Activated CD8-positive, alpha-beta memory T cell treated with anti-CD3 and anti-CD28 coated beads for 48 hours (primary cell): ENCODE results near the gene MEF2D.
A peak's percentile ranks its signal among the peaks of the same experiment; 100 is the strongest.

Experiments used
- DNase-seq, 3 experiments: peaks; one replicate each; pipeline ENCODE4 v3.0.0-alpha.2; 2020; ENCODE audit warnings: low read depth in 2 of 3, low spot score in 2 of 3

The MEF2D gene

DNA sequence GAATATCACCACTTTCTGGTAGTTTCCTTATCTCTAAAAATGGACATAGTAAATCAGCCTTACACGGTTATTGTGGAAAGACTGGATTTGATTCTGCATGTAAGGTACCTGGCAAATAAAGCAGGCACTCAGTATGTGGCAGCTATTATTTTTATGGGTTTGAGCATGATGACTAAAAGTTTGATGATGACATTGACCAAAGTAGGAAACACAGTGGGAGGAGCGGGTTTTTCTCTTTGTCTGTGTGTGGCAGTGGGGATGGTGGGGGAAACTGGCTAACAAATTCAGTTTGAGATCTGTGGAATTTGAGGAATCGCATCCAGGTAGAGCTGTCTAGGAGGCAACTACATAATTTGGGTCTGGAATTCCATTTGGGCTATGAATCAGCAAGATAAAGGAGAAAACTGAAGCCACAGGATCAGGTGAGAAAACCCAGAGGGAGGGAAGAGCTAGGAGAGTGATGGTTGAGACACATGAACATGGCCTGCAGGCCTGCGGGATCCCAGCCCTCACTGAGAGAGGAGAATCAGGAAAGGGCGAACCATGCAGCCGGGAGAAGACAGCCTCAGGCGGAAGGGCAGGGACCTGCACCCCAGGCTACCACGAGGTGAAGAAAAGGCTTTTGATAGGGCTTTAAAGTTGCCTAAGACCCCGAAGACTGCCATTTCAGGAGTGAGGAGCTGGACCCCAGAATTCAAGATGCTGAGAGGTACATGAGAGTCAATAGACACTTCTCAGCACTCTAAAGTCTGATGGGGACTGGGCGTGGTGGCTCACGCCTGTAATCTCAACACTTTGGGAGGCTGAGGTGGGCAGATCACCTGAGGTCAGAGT lies 52.2 kb downstream of the MEF2D start:
- no peak for DNase-seq

DNA sequence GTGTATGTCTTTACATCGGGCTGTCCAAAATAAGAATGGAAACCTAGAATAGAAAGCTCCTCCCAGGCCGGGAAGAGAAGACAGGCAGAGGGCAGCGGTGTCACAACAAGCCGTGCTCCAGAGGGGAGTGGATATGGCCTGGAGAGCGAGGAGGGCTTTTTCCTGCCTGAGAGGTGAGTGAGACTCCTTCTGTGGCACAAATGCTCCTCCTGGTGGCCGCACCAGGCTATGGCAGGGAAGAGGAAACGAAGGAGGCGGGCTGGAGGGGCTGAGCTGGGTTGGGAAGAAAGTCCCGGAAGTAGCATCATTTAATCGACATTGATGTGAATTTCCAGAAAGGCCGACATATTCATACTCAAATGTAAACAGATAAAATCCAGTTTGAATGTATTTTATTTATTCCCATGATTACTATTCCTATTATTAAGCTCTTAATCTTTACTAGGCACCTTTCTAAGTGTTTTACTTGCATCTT lies 54.7 kb downstream of the MEF2D start:
- DNase-seq = peak; percentile 54 to 66 (median 63)

DNA sequence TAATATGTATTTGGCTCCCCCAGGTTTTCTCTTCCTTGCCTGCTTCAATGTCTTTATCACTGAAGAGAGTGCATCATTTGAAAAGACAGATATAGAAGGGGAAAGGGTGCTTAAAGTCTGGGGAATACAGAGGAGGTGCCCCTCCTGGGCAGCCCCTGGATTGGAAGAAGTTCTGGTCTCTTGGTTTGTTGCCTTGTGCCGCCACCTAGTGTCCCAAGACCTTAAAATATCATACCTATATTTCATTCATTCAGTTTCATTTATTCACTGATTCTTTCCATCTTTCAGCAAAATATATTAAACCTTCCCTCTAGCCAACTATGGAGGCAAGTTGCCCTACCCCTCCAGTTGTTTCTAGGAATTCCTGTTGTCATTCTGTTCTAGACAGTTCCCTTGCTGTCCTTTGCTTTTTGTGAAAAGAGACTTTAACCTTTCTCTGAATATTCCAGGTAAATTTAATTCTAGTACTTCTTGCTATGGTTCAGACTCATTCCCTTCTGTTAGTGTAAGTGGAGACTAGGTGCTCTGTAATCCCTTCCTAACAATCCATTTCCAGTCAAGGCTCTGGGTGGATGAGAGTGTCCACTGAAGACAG lies 56.1 kb downstream of the MEF2D start:
- no peak for DNase-seq

DNA sequence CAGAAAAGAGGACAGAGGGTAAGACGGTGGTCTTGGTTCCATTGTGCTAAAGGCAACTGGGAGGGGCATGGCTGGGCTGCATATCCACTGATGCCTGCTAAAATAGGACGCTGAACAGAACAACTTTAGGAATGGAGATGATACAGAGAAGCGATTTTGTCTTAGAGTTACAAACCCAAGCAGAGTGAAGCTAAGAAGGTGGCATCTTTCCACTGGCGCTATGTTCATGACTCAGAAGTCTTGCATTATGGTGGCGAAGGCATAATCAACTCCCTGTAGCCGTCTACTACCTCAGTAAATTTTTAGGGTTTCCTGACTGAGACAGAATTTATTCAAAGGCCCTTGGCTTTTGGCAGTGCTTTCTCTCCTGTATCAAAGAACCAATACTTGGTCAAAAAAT lies 57.3 kb downstream of the MEF2D start:
- no peak for DNase-seq

DNA sequence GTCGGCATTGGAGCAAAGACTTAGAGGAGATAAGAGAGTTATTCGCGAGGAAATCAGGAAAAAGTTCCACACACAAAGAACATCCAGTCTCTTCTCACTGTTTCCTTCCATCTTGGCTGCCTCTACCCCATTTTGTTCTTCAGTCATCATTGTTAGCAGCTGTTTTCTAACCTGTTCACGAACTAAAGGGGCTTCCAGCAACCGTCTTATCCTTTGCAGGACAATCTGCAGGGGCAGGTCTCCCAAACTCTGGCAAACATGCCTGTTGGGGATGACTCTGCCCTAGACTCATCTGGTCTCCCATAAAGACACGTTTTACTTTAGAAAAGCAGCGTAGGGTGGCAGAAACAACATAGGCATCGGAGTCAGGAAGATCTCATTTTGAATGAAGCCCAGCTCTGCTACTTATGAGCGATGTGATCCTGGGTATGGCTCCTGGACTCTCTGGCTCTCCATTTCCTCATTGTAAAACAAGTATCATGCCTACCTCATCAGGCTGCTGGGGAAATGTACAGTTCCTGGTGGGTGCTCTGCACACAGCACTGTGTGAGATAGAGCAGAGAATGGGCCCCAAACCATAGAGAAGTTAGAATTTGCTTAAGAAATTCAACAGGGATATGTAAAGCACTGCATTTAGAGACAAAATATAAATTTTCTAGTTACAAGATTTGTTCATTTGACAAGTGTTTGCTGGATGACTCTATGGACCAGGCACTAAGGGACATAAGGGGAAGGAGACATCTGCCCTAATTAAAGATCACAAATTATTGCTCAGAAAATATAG lies 59.7 kb downstream of the MEF2D start:
- no peak for DNase-seq

DNA sequence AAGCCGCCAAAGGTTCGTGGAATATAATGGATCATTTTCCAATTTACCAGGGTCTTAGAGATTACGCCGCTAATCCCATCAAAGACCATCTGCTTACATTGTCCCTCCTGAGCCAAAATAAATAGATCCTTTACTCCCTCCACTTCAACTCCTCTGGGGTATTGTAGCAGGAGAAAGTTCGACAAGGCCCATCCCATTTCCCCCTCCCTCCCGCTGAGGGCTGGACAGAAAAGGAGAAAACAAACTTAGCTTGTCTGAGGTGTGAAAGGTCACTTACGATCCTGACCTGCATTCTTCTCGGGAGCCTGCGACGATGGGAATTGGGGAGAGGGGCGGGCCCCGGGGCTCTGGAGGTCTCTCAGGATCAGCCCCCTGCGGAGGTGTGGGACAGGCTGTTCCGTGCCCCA lies 60.8 kb downstream of the MEF2D start:
- DNase-seq = no peak

DNA sequence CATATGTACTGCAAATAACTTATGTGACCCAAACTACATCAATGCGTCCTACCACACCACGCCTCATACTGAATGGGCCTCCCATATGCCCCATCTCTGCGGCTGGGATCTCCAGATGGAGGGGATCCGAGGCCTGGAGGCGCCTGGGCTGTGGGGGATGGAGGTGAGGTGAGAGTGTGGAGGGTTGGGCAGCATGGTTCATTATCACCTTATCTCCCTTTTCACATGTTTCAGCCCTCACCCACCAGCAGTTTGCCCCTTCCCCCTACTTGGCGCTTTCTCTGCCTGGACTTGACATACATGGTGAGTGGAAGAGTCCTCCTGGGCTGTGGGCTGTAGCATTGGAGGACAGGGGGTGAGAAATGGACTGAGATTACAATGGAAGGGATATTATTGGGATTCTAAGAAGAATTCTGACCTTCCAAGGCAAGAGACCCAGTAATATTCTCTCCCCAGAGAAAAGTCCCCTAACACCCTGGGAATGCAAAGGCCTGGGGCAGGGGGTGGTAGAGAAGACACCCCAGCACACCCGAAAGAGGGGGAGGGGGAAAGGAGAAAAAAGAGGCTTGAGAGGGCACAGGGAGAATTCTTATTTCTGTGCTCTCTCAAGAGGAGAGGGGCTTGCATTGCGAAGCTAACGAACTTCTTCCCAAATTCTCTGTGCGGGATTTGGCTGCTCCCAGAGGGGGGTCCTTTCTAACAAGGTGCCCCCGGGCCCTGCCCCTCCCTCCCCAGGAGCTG lies 61.4 kb downstream of the MEF2D start:
- DNase-seq = no peak

DNA sequence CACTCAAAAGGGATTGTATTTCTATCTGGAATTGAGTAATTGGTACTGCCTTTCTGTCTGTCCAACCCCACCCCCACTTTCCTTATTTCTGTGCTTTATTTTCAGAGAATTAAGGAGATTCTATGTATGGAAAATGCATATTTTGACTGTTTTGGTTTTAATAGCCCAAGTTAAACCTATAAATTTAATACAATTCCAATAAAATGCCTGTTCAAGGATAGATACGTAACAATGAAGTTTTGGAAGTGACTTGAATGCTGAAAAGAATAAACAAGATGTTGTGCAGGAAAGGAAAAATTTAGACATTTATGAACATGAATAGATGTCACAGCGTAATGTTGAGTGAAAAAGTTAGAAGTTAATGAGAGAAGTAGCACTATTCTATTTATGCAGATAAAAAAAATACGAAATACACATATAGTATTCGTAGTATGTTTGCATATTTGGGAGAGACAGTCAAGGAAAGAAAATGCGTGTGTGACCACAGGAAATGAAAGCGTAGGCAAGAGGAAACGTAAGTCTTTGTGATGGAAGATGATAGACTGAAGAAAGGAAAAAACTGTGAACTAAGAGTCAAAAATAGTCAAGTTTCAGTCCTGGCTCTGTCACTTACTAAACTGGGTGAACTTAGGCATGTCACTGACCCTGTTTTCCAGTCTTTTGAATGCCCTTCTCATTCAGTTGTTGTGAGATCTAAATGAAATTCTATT lies 62.1 kb downstream of the MEF2D start:
- DNase-seq = no peak

DNA sequence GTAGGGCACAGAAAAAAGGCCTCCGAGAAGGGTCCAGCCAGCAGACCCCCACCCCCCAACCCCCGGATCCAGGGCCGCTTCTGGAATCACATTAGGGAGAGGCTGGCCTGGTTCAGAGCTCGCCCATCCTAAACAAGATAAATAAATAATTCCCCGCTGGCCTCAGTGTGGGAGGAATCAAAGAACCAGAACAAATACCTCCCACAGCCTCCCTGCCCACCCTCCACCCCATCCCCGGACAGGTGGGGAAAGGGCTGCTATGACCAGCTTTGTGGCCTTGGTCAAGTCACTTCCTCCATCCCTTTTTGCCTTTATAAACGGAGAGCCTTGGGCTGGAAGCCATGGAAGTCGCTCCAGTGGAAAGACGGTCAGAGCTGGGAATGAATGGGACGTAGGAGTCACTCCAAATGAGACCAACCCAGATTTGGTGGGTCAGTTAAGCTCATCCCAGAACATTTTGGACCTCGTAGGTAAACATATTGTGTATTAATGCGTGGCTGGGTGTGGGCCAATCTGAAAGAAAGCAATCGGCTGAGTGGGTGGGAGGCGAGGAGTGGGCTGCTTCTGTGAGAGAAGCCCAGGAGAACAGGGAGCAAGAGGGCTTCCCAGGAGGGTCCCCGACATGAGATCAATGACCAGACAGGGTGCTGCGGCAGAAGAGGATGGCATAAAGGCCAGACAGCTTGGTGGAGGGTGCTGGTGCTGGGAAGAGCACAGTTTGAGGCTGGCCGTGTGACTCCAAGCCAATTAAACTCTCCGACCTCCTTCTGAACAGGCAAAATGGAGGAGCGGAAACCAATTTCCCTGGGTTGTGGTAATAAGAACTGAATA lies 63.3 kb downstream of the MEF2D start:
- no peak for DNase-seq

DNA sequence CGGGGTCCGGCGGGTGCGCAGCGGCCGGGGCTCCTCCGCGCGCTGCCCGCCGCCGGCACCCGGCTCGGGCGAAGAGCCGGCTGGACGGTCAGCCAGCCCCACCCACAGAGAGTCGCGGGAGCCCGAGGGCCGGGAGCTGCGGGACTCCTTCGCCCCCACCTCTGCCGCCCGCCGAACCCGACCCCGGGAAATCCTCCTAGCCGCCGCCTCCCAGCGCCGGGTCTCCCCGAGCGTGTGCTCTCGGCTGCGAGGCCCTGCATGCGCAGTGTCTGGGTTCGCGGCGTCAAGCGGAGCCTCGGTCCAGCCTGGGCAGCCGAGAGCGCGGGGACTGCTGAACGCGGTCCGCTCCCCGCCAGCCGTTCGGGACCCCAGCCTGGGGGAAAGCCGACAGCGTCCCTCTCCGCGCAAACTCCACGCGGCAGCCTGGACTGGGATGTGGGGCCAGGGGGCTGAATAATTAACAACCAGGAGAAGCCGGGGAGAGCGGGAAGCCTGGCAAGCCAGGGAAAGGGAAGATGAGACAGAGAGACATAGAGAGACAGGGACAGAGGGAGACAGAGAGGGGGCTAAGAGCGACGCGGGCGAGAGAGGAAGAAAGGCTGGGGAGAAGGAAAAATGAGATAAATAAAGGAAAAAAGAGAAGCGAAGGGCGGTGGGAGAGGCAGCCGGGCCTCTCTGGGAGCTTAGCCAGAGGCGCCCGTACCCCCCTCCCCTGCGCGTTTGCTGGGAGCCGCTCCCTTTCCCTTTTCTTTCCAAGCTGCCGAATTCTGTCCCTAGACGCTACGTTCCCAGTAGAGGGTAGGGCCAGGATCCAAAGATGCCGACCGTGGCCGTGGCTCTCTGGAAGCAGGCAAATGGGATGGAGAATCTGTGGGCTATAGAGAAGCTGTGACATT lies 64.2 kb downstream of the MEF2D start:
- no peak for DNase-seq

DNA sequence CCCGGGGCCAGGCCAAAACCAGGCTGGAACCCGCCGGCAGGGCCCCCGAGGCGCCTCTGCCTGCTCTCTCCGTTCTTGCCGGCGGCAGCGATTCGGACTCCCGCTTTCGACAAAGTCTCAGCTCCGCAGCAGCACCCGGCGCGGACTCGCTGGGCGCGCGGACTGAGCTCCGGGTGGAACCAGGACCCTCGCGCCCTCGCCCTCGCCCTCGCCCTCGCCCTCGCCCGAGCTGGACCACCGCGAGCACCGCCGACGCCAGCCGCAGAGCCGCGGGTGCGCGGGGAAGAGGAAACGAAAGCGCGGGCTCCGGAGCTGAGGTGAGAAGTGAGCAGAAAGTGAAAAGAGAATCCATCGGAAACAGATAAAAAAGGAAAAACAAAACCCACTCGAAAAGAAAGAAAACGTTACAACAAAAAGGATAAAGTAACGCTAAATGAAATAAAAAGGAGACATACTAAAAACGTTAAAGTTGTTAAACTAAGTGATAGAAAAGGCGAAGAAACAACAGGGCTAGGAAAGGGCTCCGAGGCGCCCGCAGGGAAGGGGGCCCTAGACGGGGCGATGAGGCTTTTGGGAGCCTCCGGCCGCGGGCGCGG lies 64.9 kb downstream of the MEF2D start:
- no peak for DNase-seq

DNA sequence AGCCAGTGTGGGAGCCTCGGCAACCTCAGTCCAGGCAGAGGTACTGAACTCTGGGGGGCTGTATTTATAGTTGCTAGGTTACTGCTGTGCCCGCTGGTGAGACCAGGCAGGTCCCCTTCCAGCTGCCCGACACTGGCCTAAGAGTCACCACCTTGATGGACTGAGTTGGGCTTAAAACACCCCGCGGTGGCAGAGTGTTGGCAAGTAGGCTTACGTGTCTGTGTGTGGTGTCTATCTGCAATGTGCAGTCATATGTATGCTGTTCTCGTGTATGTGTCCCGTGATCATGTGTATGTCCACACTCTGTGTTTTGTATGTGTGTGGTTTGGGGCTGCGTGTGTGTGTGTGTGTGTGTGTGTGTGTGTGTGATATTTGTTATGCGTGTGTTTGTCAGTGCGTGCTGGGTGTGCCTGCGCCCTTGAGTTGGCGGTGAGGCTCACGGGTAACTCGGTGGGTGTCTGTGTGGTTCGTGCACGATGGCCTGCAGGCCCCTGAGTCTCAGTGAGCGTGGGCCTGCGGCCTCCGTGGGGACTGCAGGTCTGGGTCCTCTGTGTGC lies 65.5 kb downstream of the MEF2D start:
- DNase-seq = no peak

DNA sequence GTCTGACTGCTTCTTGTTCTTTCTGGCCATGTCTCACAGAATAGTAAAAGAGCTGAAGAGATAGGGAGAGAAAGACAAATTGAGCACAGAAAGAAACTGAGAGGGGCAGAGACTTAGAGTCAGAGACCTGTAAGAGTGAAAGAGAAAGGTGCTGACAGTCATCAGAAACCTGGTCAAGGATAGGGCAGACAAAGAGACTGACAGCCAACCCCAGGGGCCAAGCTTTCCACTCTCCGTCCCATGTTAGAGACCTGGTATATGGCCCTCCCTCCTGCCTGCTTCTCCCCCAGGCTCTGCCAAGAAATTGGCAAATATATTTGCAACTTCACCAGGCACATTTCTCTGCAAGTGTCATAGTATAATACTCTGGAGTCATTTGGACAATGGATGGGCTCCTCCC lies 67.0 kb downstream of the MEF2D start:
- no peak for DNase-seq

DNA sequence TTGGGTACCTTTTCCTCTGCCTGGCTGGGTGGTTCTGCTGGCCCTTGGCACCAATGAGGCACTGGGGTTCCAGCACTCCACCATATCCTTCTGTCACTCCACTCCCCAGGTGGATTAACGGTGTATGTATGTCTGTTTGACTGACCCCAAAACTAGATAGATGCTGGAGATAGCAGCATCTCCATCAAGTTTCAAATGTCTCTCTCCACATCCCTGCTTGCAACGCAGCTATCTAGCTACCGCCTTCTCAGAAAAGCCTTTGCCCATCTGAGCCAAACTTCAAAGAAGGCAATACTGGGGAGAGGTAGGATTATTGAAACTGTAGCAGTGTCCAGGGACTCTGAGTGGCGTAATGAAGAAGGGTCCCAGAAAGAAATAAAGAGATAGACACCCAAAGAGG lies 67.5 kb downstream of the MEF2D start:
- DNase-seq = no peak

DNA sequence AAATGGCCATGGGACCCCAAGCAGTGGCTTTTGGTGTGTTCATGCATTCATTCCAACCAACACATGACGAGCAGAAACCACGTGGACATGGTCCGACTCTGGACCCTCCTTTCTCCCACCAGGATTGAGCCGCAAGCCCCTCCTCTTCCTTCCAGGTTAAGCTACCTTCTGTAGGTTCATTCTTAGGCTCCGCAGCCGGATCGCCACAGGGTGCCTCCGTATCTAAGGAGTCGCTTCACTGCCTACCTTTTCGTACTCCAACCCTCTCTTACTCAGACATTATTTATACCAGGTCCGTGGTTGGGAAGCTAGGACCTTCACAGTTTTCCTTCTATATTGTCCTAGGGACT lies 67.9 kb downstream of the MEF2D start:
- DNase-seq = no peak

DNA sequence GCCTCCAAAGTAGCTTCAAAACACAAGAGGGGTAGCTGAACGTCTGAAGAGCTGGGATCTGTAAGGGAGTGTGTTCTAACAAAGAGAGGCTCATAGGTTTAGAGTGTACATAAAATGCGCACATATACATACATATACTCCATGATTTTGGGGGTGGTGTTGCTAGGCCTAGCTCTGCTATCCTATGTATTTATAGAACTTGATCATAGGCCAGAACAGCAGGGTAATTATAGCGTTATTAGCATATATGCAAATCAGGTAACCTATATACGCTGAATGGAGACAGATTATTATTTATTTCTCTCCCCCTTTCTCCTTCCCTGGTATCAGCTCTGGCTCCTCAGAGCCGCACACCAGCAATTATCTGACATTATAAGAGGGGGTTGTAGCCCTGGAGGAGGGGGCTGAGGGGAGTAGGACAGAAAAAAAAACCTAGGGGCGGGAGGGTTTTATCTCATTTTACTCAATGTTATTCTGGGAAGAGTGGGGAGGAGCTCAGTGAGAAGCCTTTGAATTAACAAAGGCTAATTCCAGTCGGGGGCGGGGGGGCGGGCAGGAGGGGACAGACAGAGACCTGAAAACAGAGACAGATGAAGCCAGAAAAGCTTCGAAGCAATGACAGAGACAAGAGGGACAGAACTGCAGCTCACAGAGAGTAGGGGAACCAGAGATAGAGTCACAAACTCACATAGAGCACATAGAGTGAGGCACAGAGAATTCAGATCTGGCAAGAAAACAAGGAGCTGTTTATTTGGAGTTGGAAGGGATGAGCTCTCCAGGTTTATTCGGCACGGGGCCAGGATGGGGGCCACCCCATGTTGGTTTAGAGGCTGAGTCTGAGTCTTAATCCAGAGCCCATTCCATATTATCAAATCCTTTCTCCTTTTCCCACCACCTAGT lies 68.6 kb downstream of the MEF2D start:
- DNase-seq = no peak

DNA sequence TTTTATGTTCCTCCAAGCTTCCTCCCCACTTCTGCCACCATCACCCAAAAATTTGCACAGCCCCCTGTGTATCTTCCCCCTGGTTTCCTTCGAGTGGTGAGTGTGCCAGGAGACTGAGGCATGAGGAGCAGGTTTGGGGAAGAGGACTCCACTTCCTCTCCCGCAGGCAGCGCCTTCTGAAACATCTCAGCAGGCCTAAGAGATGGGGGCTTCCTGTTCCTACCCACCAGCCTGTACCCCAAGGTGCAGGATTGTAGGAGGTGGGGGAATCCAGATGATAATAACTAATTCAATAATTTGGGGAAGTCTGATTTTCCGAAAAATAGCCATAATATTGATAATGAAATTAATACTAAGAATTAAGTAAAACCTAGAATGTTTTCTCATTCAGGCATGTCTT lies 69.2 kb downstream of the MEF2D start:
- DNase-seq = no peak
